ENCODE data around the gene KANTR. TPM values are rescaled to one million over a fixed set of nuclear protein-coding genes. Genes with fewer than 3 reads are reported as not detected.

Gene KANTR
- polyA plus RNA-seq, 3 donors, result 0.32 to 4.3 (median 0.44) TPM

DNA sequence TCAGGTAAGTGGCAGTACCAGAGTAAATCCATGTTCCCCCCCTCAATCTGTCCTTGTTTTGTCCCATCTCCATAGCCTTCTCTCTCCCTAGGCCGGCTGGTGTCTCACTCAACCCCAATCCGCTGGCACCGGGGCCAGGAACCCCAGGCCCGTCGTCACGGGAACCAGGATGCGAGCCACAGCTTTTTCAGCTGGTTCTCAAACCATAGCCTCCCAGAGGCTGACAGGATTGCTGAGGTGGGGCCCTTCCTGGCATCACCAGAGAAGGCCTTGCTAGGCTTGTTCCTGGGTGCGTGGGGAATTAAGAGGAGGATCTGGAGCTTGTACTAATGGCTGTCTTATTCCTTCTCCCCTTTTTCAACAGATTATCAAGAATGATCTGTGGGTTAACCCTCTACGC is 9.1 kb upstream of the KANTR start:
- Mint-ChIP-seq H3K27ac (peak overlapping the region in 1 of 7 donors; percentile 2), H3K27me3 (ENCODE audit: low read depth in 3 of 3) (peaks cover 11 to 41% (median 33%) of the 10 kb centered on the region in 3 donors), H3K4me1 (peaks cover 43% of the 10 kb centered on the region), H3K4me3 (no peak overlapping the region), H3K36me3 (peaks cover 0 to 20% of the 10 kb centered on the region in 2 donors), H3K9me3 (peaks cover 0 to 6% (median 0%) of the 10 kb centered on the region in 7 donors)
- no peak overlapping the region for H3K4me3 ChIP-seq (replicated peaks in 1 of 3; ENCODE audit: low read depth in 2 of 3, low read length in 3 of 3)
- no peaks in the 10 kb centered on the region for H3K36me3 ChIP-seq (replicated peaks in 1 of 2; ENCODE audit: control insufficient read depth in 1 of 2, insufficient read depth in 2 of 2, low read length in 2 of 2)
- H3K79me2 ChIP-seq (ENCODE audit: insufficient read depth, low read length), result no peaks in the 10 kb centered on the region
- H3K9ac ChIP-seq (ENCODE audit: insufficient read depth, low read length, poor library complexity, severe bottlenecking), result no peak overlapping the region
- no peak for DNase-seq
- H3K9me3 ChIP-seq (replicated peaks in 1 of 2; ENCODE audit: control insufficient read depth in 1 of 2, insufficient read depth in 1 of 2, low read length in 2 of 2), result no peaks in the 10 kb centered on the region
- no peak overlapping the region for H3K4me2 ChIP-seq (replicated peaks; ENCODE audit: extremely low read depth, low read length, poor library complexity, severe bottlenecking)
- TF ChIP-seq, protein P1, sequence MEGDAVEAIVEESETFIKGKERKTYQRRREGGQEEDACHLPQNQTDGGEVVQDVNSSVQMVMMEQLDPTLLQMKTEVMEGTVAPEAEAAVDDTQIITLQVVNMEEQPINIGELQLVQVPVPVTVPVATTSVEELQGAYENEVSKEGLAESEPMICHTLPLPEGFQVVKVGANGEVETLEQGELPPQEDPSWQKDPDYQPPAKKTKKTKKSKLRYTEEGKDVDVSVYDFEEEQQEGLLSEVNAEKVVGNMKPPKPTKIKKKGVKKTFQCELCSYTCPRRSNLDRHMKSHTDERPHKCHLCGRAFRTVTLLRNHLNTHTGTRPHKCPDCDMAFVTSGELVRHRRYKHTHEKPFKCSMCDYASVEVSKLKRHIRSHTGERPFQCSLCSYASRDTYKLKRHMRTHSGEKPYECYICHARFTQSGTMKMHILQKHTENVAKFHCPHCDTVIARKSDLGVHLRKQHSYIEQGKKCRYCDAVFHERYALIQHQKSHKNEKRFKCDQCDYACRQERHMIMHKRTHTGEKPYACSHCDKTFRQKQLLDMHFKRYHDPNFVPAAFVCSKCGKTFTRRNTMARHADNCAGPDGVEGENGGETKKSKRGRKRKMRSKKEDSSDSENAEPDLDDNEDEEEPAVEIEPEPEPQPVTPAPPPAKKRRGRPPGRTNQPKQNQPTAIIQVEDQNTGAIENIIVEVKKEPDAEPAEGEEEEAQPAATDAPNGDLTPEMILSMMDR (IDR thresholded peaks at IDR 0.05), result no peak
- H3K27ac ChIP-seq (ENCODE audit: low read depth in 1 of 2, low read length in 2 of 2), result no peak overlapping the region
- H2AFZ ChIP-seq (ENCODE audit: insufficient read depth, low read depth, low read length, poor library complexity, severe bottlenecking), result no peak overlapping the region
- H3K4me1 ChIP-seq (ENCODE audit: control insufficient read depth in 1 of 2, insufficient read depth in 2 of 2, low read length in 2 of 2), result peaks cover 30 to 36% of the 10 kb centered on the region in 2 donors
- no CpG with 5 or more reads among the region's 9 CpGs for WGBS (ENCODE audit: insufficient coverage)
- intact Hi-C loops (cut with micrococcal nuclease), result no loop called here
- no peaks in the 10 kb centered on the region for H3K27me3 ChIP-seq (ENCODE audit: control insufficient read depth in 2 of 2, insufficient read depth in 2 of 2, low read length in 2 of 2)
- no peaks in the 10 kb centered on the region for H4K20me1 ChIP-seq (ENCODE audit: insufficient read depth, low read length)

DNA sequence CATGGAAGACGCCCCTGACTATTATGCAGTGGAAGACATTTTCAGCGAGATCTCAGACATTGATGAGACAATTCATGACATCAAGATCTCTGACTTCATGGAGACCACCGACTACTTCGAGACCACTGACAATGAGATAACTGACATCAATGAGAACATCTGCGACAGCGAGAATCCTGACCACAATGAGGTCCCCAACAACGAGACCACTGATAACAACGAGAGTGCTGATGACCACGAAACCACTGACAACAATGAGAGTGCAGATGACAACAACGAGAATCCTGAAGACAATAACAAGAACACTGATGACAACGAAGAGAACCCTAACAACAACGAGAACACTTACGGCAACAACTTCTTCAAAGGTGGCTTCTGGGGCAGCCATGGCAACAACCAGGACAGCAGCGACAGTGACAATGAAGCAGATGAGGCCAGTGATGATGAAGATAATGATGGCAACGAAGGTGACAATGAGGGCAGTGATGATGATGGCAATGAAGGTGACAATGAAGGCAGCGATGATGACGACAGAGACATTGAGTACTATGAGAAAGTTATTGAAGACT is 8.2 kb upstream of the KANTR start:
- Mint-ChIP-seq H3K4me1 (peaks cover 37% of the 10 kb centered on the region), H3K27me3 (ENCODE audit: low read depth in 3 of 3) (peaks cover 13 to 40% (median 32%) of the 10 kb centered on the region in 3 donors), H3K9me3 (peaks cover 0 to 6% (median 0%) of the 10 kb centered on the region in 7 donors), H3K27ac (no peak overlapping the region), H3K4me3 (no peak overlapping the region), H3K36me3 (peaks cover 0 to 20% of the 10 kb centered on the region in 2 donors)
- no peak for DNase-seq
- Histone ChIP-seq H3K4me2 (replicated peaks; ENCODE audit: extremely low read depth, low read length, poor library complexity, severe bottlenecking) (no peak overlapping the region), H4K20me1 (ENCODE audit: insufficient read depth, low read length) (no peaks in the 10 kb centered on the region), H3K27ac (ENCODE audit: low read depth in 1 of 2, low read length in 2 of 2) (no peak overlapping the region), H3K4me3 (replicated peaks in 1 of 3; ENCODE audit: low read depth in 2 of 3, low read length in 3 of 3) (no peak overlapping the region), H3K4me1 (ENCODE audit: control insufficient read depth in 1 of 2, insufficient read depth in 2 of 2, low read length in 2 of 2) (peaks cover 30 to 34% of the 10 kb centered on the region in 2 donors), H2AFZ (ENCODE audit: insufficient read depth, low read depth, low read length, poor library complexity, severe bottlenecking) (no peak overlapping the region), H3K9me3 (replicated peaks in 1 of 2; ENCODE audit: control insufficient read depth in 1 of 2, insufficient read depth in 1 of 2, low read length in 2 of 2) (no peaks in the 10 kb centered on the region), H3K79me2 (ENCODE audit: insufficient read depth, low read length) (no peaks in the 10 kb centered on the region), H3K36me3 (replicated peaks in 1 of 2; ENCODE audit: control insufficient read depth in 1 of 2, insufficient read depth in 2 of 2, low read length in 2 of 2) (no peaks in the 10 kb centered on the region), H3K9ac (ENCODE audit: insufficient read depth, low read length, poor library complexity, severe bottlenecking) (no peak overlapping the region), H3K27me3 (ENCODE audit: control insufficient read depth in 2 of 2, insufficient read depth in 2 of 2, low read length in 2 of 2) (no peaks in the 10 kb centered on the region)
- TF ChIP-seq, protein P1 (IDR thresholded peaks at IDR 0.05), result no peak
- WGBS (ENCODE audit: insufficient coverage), result 87% methylated on average over 6 of the region's 17 CpGs
- intact Hi-C loops (cut with micrococcal nuclease), result no loop called here
